HepG2 (cell line): ENCODE measurements around the gene KIF5B. TPM values are rescaled to one million over a fixed set of nuclear protein-coding genes. Genes with fewer than 3 reads are reported as not detected.

Source experiments
- DR1 ChIP-seq: sonication (generic); formaldehyde crosslinking; IDR thresholded peaks from 2 replicates; pipeline ENCODE4 v1.8.0; 2021; ENCODE audit warnings: mild to moderate bottlenecking, missing genetic modification reagents, inconsistent platforms
- HMG20A ChIP-seq: IDR thresholded peaks from 2 replicates; pipeline ENCODE4 v1.6.1; 2016; ENCODE audit warnings: borderline replicate concordance
- HMG20B ChIP-seq: conservative IDR thresholded peaks from 2 replicates; pipeline ENCODE4 v1.6.1; 2016; ENCODE audit warnings: missing genetic modification reagents, missing compliant biosample characterization
- JUN ChIP-seq: sonication (generic); formaldehyde crosslinking; IDR thresholded peaks from 2 replicates; pipeline ENCODE4 v1.4.0; 2020; ENCODE audit warnings: mild to moderate bottlenecking, missing genetic modification reagents
- MIER2 ChIP-seq: IDR thresholded peaks from 2 replicates; pipeline ENCODE4 v1.6.1; 2016; ENCODE audit warnings: missing biosample characterization, missing genetic modification reagents
- ONECUT2 ChIP-seq: sonication (generic); formaldehyde crosslinking; IDR thresholded peaks from 2 replicates; pipeline ENCODE4 v1.4.0; 2020; ENCODE audit warnings: missing genetic modification reagents
- TCF7 ChIP-seq: sonication (generic); IDR thresholded peaks from 2 replicates; pipeline ENCODE4 v1.6.1; 2016; ENCODE audit warnings: antibody characterized with exemption, low read depth
- ZC3H4 ChIP-seq: sonication (generic); formaldehyde crosslinking; IDR thresholded peaks from 2 replicates; pipeline ENCODE4 v1.4.0; 2020; ENCODE audit warnings: missing genetic modification reagents, borderline replicate concordance
- ZFY ChIP-seq: sonication (generic); formaldehyde crosslinking; IDR thresholded peaks from 2 replicates; pipeline ENCODE4 v1.4.0; 2020; ENCODE audit warnings: missing genetic modification reagents
- ZNF558 ChIP-seq: sonication (generic); formaldehyde crosslinking; IDR thresholded peaks from 2 replicates; pipeline ENCODE4 v1.9.0; 2022; ENCODE audit warnings: mild to moderate bottlenecking, missing genetic modification reagents, borderline replicate concordance
- ZNF674 ChIP-seq: sonication (generic); formaldehyde crosslinking; IDR thresholded peaks from 2 replicates; pipeline ENCODE4 v1.5.0; 2020; ENCODE audit warnings: low read depth, mild to moderate bottlenecking, missing genetic modification reagents
- ZSCAN29 ChIP-seq: sonication (generic); formaldehyde crosslinking; conservative IDR thresholded peaks from 2 replicates; pipeline ENCODE4 v1.4.0; 2020; ENCODE audit warnings: mild to moderate bottlenecking, missing genetic modification reagents
- polyA plus RNA-seq, 8 experiments: library from polyadenylated mRNA; depleted of rRNA in 3 of 8; stranded (reverse) in 7 of 8; unstranded in 1 of 8; fragments of >200 nt; fragmentation: Illumina TruSeq in 4 of 8; extraction: Trizol in 4 of 8; gene quantifications; 2 replicates each; pipeline versions ENCODE4 v1.2.1 to v1.2.3, GENCODE V29; 2011 to 2016; ENCODE audit warnings: low read depth in 4 of 8, missing spikeins in 1 of 8, mixed read lengths in 1 of 8; ENCODE audit not compliant: insufficient read depth in 1 of 8
- total RNA-seq, 5 experiments: library from RNA; depleted of rRNA; stranded (reverse); fragments of >200 nt; fragmentation: Illumina TruSeq; extraction: Trizol; gene quantifications; 2 replicates each; pipeline ENCODE4 v1.2.3, GENCODE V29; 2016; ENCODE audit warnings: low read depth in 1 of 5
- TF ChIP-seq, protein P1 (sequence below): sonication (generic); formaldehyde crosslinking; IDR thresholded peaks from 2 replicates; pipeline ENCODE4 v1.4.0; 2020; ENCODE audit warnings: mild to moderate bottlenecking, missing genetic modification reagents
- TF ChIP-seq, protein P2 (sequence below): sonication (generic); formaldehyde crosslinking; IDR thresholded peaks from 2 replicates; pipeline ENCODE4 v1.4.0; 2020; ENCODE audit warnings: mild to moderate bottlenecking, missing genetic modification reagents
- TF ChIP-seq, protein P3 (sequence below): sonication (generic); formaldehyde crosslinking; IDR thresholded peaks from 2 replicates; pipeline ENCODE4 v1.4.0; 2020; ENCODE audit warnings: missing genetic modification reagents
- TF ChIP-seq, protein P4 (sequence below), 2 experiments: sonication (generic) in 1 of 2; formaldehyde crosslinking in 1 of 2; IDR thresholded peaks; 2 replicates each; pipeline versions ENCODE4 v1.6.1 to v1.9.0; 2014 to 2022; ENCODE audit warnings: antibody characterized with exemption in 1 of 2, borderline replicate concordance in 1 of 2, inconsistent platforms in 1 of 2, low read depth in 1 of 2, missing genetic modification reagents in 1 of 2
- TF ChIP-seq, protein P5 (sequence below): sonication (generic); formaldehyde crosslinking; IDR thresholded peaks from 2 replicates; pipeline ENCODE4 v1.4.0; 2020; ENCODE audit warnings: mild to moderate bottlenecking, low read depth, missing genetic modification reagents

KIF5B gene
- total and polyA plus RNA-seq, 2 of the 13 experiments (the other 11 are each of a cell fraction or from before 2014, with no cell fraction given): 34.3 to 133 TPM

DNA sequence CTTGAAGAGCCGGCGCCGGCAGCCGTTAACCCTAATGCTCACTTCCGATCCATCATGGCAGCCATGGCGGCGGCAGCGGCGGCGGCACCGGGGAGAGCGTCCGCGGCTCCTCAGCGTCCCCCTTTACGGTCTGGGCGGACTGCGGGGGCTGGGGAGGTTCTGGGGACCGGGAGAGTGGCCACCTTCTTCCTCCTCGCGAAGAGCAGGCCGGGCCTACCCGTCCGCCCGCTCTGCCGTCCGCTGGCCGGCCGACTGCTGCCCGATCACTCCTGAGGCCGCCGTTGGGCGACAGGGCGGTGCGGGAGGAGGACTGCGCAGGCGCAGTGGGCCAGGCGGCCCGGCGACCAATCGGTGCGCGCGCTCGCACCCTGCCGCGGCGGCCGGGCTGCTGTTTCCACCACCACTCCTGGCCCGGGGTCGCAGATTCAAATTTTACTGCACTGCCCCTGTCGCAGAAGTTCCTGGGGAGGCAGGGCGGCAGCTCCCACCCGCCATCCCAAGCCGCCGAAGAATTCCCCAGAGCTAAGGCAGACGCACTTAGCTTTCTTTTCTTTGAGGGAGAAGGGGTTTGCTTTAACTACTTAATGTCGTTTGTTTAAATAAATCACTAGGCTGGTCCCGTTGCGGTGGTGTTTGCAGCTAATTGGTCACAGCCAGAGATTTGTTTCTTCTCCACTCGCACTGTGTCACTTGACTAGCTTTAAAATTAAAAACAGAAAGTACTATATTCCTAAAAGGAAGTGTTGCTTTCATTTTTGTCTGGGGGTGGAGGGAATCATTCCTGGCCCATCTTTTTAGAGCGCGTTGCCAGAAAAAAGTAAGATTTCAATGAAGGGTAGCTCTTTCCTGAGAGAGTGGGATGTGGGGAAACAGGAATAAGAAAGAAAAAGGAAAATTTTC lies at the start of gene KIF5B (continued):
- TF ChIP-seq, protein P1, sequence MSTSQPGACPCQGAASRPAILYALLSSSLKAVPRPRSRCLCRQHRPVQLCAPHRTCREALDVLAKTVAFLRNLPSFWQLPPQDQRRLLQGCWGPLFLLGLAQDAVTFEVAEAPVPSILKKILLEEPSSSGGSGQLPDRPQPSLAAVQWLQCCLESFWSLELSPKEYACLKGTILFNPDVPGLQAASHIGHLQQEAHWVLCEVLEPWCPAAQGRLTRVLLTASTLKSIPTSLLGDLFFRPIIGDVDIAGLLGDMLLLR: no peak
- TF ChIP-seq HMG20B (CRISPR knock-in tag) (no peak), MIER2 (CRISPR knock-in tag) (no peak), DR1 (CRISPR knock-in tag) (0 out of 2 replicates have a peak, but pooled peaks have one; percentile 15), ZC3H4 (0 out of 2 replicates have a peak, but pooled peaks have one; percentile 9), ZSCAN29 (CRISPR knock-in tag) (no peak), ZNF558 (CRISPR knock-in tag) (peak; percentile 87; the same call in 1 of the 2 replicates), JUN (CRISPR knock-in tag) (no peak), TCF7 (no peak), HMG20A (CRISPR knock-in tag) (no peak), ZNF674 (CRISPR knock-in tag) (no peak), ONECUT2 (CRISPR knock-in tag) (no peak; the same call in 1 of the 2 replicates), ZFY (CRISPR knock-in tag) (peak; percentile 93)
- TF ChIP-seq, protein P2, sequence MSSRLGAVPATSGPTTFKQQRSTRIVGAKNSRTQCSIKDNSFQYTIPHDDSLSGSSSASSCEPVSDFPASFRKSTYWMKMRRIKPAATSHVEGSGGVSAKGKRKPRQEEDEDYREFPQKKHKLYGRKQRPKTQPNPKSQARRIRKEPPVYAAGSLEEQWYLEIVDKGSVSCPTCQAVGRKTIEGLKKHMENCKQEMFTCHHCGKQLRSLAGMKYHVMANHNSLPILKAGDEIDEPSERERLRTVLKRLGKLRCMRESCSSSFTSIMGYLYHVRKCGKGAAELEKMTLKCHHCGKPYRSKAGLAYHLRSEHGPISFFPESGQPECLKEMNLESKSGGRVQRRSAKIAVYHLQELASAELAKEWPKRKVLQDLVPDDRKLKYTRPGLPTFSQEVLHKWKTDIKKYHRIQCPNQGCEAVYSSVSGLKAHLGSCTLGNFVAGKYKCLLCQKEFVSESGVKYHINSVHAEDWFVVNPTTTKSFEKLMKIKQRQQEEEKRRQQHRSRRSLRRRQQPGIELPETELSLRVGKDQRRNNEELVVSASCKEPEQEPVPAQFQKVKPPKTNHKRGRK (CRISPR knock-in tag): no peak
- TF ChIP-seq, protein P3, sequence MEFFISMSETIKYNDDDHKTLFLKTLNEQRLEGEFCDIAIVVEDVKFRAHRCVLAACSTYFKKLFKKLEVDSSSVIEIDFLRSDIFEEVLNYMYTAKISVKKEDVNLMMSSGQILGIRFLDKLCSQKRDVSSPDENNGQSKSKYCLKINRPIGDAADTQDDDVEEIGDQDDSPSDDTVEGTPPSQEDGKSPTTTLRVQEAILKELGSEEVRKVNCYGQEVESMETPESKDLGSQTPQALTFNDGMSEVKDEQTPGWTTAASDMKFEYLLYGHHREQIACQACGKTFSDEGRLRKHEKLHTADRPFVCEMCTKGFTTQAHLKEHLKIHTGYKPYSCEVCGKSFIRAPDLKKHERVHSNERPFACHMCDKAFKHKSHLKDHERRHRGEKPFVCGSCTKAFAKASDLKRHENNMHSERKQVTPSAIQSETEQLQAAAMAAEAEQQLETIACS (CRISPR knock-in tag): 0 out of 2 replicates have a peak, but pooled peaks have one; percentile 7
- TF ChIP-seq, protein P4, sequence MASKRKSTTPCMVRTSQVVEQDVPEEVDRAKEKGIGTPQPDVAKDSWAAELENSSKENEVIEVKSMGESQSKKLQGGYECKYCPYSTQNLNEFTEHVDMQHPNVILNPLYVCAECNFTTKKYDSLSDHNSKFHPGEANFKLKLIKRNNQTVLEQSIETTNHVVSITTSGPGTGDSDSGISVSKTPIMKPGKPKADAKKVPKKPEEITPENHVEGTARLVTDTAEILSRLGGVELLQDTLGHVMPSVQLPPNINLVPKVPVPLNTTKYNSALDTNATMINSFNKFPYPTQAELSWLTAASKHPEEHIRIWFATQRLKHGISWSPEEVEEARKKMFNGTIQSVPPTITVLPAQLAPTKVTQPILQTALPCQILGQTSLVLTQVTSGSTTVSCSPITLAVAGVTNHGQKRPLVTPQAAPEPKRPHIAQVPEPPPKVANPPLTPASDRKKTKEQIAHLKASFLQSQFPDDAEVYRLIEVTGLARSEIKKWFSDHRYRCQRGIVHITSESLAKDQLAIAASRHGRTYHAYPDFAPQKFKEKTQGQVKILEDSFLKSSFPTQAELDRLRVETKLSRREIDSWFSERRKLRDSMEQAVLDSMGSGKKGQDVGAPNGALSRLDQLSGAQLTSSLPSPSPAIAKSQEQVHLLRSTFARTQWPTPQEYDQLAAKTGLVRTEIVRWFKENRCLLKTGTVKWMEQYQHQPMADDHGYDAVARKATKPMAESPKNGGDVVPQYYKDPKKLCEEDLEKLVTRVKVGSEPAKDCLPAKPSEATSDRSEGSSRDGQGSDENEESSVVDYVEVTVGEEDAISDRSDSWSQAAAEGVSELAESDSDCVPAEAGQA (IDR thresholded peaks at IDR 0.05; ENCODE audit: low read depth): peak; percentile 41; the same call in 1 of the 2 replicates
- TF ChIP-seq, protein P4 (CRISPR knock-in tag; IDR thresholded peaks at IDR 0.05; ENCODE audit: borderline replicate concordance): 0 out of 2 replicates have a peak, but pooled peaks have one; percentile 29
- TF ChIP-seq, protein P5, sequence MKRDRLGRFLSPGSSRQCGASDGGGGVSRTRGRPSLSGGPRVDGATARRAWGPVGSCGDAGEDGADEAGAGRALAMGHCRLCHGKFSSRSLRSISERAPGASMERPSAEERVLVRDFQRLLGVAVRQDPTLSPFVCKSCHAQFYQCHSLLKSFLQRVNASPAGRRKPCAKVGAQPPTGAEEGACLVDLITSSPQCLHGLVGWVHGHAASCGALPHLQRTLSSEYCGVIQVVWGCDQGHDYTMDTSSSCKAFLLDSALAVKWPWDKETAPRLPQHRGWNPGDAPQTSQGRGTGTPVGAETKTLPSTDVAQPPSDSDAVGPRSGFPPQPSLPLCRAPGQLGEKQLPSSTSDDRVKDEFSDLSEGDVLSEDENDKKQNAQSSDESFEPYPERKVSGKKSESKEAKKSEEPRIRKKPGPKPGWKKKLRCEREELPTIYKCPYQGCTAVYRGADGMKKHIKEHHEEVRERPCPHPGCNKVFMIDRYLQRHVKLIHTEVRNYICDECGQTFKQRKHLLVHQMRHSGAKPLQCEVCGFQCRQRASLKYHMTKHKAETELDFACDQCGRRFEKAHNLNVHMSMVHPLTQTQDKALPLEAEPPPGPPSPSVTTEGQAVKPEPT (CRISPR knock-in tag): no peak
